ENCODE measurements around the gene UQCC5. TPM values are rescaled to one million over a fixed set of nuclear protein-coding genes. Genes with fewer than 3 reads are reported as not detected.

UQCC5 gene
- total RNA-seq, 1 donor from 2014 or later: 2.4 TPM

DNA sequence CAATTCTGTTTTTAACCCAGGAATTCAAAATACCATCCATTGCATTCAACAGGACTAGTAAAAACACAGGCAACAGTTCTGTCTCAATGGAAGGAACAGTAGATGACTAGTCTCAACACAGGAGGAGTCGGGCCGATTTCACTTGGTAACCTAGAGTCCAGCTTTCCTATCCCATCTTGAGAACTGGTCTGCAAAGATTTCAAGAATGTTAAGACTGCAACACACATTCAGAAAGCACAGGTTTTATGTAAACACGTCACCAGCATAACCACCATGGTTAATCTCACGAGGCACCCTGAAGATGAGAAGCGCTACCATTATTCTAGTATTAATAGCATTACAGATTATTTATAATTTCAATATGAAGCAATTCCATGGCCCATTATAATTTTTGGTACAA is 22.0 kb downstream of the UQCC5 start:
- DNase-seq (ENCODE audit: low read depth): no peak
- TF ChIP-seq, protein P1, sequence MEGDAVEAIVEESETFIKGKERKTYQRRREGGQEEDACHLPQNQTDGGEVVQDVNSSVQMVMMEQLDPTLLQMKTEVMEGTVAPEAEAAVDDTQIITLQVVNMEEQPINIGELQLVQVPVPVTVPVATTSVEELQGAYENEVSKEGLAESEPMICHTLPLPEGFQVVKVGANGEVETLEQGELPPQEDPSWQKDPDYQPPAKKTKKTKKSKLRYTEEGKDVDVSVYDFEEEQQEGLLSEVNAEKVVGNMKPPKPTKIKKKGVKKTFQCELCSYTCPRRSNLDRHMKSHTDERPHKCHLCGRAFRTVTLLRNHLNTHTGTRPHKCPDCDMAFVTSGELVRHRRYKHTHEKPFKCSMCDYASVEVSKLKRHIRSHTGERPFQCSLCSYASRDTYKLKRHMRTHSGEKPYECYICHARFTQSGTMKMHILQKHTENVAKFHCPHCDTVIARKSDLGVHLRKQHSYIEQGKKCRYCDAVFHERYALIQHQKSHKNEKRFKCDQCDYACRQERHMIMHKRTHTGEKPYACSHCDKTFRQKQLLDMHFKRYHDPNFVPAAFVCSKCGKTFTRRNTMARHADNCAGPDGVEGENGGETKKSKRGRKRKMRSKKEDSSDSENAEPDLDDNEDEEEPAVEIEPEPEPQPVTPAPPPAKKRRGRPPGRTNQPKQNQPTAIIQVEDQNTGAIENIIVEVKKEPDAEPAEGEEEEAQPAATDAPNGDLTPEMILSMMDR (conservative IDR thresholded peaks at IDR 0.05; ENCODE audit: low read depth, low read length): no peak
- H3K4me3 ChIP-seq (ENCODE audit: low read depth, low read length): no peak overlapping the region

DNA sequence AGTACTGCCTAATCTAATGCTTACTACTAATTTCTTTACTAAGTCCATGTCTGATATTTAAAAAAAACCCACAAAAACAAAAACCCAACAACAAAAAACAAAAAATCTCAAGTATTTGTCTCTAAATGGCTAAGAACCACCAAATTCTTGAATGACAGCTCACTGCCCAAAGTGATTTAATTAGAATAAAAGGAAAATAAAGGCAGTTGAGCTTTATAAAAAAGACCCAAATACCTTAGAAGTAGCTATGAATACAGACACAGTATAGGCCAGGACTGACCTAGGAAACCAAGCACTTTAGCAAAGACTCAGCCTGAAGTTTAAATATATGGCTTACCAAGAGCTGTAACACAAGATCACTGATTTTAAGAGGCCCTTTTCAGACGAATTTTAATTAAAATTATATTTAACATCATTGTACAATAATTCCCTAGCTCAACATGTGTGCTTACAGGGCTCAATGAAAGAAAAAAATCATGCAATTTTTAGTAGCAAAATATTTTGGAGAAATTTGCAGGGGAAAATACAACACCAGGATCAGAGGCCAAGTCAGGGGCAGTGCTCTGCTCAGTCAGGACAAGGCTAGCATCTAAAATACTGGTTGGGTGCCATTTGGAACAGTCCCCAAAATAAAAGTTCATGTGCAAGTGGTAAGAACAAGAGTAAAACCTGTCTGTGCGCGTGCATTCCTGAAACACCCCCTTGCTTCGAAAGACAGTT is 24.8 kb downstream of the UQCC5 start:
- no peak for DNase-seq (ENCODE audit: low read depth)
- TF ChIP-seq, protein P1 (conservative IDR thresholded peaks at IDR 0.05; ENCODE audit: low read depth, low read length): no peak
- H3K4me3 ChIP-seq (ENCODE audit: low read depth, low read length): no peak overlapping the region

DNA sequence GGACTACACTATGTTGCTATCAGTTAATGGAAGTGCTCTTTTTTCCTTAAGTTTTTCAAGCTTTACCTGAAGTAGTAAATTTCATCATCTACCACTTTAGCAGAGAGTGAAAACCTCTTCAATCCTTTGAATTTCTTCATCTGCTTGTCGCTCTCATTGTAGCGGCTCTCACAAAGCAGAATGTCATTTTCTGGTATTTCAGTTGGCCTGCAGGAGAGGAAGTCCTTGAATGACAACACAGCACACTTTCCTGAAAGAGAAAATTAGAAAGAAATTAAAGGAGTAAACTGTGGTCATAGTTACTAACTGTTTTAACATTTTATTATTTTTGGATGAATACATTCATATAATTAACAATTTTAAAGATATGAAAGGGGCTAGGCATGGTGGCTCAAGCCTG is 27.6 kb downstream of the UQCC5 start:
- no peak for DNase-seq (ENCODE audit: low read depth)
- H3K4me3 ChIP-seq (ENCODE audit: low read depth, low read length): no peak overlapping the region
- TF ChIP-seq, protein P1 (conservative IDR thresholded peaks at IDR 0.05; ENCODE audit: low read depth, low read length): no peak

DNA sequence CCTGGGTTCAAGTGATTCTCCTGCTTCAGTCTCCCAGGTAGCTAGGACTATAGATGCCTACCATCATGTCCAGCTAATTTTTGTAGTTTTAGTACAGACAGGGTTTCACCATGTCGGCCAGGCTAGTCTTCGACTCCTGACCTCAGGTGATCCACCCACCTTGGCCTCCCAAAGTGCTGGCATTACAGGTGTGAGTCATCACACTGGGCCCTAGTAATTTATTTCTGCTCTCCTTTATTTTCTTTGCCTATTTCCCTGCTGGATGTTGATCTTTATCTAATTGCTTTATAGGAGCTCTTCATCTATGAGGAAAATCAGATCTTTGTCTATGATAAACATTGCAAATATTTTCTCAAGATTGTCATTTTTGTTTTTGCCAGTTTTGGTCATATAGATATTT is 31.7 kb downstream of the UQCC5 start:
- TF ChIP-seq, protein P1 (conservative IDR thresholded peaks at IDR 0.05; ENCODE audit: low read depth, low read length): no peak
- no peak for DNase-seq (ENCODE audit: low read depth)
- no peak overlapping the region for H3K4me3 ChIP-seq (ENCODE audit: low read depth, low read length)

DNA sequence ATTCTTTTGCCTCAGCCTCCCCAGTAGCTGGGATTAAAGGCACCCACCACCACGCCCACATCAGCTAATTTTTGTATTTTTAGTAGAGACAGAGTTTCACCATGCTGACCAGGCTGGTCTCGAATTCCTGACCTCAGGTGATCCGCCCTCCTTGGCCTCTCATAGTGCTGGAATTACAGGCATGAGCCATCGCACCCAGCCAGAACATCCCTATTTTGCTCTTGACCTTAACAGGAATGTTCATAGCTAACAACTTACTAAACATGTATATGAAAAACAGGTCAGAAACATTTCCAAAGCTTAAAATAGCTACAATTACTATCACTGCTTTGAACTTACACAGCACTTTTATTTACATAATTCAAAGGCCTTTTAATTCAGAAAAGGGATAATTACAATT is 33.7 kb downstream of the UQCC5 start:
- TF ChIP-seq, protein P1 (conservative IDR thresholded peaks at IDR 0.05; ENCODE audit: low read depth, low read length): no peak
- no peak for DNase-seq (ENCODE audit: low read depth)
- no peak overlapping the region for H3K4me3 ChIP-seq (ENCODE audit: low read depth, low read length)

DNA sequence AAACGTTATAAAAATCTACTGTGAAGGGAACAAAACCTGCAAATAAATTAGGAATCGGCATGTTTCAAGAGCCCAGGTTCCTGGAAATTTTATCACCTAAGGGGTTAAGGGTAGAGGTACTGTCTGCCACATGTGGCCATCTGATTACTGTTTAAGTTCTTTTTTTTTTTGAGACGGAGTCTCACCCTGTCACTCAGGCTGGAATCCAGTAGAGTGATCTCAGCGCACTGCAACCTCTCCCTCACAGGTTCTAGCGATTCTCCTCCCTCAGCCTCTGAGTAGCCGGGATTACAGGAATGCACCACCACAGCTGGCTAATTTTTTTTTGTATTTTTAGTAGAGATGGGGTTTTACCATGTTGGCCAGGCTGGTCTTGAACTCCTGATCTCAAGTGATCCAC is 35.8 kb downstream of the UQCC5 start:
- TF ChIP-seq, protein P1 (conservative IDR thresholded peaks at IDR 0.05; ENCODE audit: low read depth, low read length): no peak
- H3K4me3 ChIP-seq (ENCODE audit: low read depth, low read length): no peak overlapping the region
- DNase-seq (ENCODE audit: low read depth): no peak
